Tibial nerve (tissue), 3 donors: ENCODE results near the gene ARHGAP12.

ENCODE experiments used
- POLR2A ChIP-seq, 2 donors: fragments of 450-650 bp; IDR thresholded peaks; one replicate each; pipeline ENCODE4 v1.6.1; 2017; ENCODE audit warnings: antibody characterized with exemption in 2 of 2, mild to moderate bottlenecking in 2 of 2, moderate library complexity in 2 of 2
- TF ChIP-seq, protein P1 (sequence below), 5 experiments: fragments of 200-600 bp in 3 of 5; fragments of 450-650 bp in 2 of 5; sonication (generic) in 3 of 5; IDR thresholded peaks; one replicate each; pipeline ENCODE4 v1.5.1; 2016 to 2019; ENCODE audit warnings: antibody characterized with exemption in 5 of 5, mild to moderate bottlenecking in 3 of 5, moderate library complexity in 2 of 5

DNA sequence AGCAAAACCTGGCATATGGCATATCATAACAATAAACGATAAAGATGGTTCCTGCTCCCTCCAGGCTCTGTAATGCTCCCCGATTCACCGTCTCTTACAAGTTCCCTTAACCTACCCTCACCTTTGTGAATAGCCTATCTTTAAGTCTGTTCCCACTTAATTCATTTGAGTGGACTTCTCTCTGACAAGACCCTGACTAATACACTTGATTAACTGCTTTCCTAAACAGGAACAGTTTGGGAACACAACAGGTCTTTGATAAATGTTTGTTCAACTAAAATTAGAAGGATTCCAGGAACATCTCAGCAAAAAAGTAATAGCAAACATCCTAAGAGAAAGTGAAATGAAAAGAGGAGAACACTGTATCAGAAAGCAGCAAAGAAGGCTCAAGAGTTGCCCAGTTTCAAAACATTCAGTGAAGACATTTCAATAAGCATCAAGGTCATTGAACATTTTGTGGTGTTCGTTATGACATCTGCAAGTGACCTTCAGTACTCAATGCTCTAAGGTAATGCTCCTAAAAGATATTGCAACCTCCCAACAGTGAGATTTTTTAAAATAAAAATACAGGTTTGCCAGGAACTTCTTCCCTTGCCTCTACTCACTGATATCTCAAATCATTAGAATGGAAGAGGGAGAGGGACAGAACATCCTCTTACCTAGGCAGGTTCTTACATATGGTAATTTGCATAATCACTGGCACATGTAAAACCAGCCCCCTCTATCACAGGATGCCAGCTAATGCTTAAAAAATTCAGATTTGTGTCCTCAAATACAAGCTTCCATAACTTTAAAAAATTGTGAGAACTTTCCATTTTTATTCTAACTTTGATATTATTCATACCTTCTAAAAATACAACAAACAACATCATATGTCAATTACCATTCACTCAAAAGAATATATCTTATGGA is 11.4 kb upstream of the ARHGAP12 start:
- no peak for TF ChIP-seq POLR2A (IDR thresholded peaks at IDR 0.05)
- TF ChIP-seq, protein P1, sequence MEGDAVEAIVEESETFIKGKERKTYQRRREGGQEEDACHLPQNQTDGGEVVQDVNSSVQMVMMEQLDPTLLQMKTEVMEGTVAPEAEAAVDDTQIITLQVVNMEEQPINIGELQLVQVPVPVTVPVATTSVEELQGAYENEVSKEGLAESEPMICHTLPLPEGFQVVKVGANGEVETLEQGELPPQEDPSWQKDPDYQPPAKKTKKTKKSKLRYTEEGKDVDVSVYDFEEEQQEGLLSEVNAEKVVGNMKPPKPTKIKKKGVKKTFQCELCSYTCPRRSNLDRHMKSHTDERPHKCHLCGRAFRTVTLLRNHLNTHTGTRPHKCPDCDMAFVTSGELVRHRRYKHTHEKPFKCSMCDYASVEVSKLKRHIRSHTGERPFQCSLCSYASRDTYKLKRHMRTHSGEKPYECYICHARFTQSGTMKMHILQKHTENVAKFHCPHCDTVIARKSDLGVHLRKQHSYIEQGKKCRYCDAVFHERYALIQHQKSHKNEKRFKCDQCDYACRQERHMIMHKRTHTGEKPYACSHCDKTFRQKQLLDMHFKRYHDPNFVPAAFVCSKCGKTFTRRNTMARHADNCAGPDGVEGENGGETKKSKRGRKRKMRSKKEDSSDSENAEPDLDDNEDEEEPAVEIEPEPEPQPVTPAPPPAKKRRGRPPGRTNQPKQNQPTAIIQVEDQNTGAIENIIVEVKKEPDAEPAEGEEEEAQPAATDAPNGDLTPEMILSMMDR (IDR thresholded peaks at IDR 0.05), result no peak
